Measurements from ENCODE around the gene RGL1.

RGL1 gene

DNA sequence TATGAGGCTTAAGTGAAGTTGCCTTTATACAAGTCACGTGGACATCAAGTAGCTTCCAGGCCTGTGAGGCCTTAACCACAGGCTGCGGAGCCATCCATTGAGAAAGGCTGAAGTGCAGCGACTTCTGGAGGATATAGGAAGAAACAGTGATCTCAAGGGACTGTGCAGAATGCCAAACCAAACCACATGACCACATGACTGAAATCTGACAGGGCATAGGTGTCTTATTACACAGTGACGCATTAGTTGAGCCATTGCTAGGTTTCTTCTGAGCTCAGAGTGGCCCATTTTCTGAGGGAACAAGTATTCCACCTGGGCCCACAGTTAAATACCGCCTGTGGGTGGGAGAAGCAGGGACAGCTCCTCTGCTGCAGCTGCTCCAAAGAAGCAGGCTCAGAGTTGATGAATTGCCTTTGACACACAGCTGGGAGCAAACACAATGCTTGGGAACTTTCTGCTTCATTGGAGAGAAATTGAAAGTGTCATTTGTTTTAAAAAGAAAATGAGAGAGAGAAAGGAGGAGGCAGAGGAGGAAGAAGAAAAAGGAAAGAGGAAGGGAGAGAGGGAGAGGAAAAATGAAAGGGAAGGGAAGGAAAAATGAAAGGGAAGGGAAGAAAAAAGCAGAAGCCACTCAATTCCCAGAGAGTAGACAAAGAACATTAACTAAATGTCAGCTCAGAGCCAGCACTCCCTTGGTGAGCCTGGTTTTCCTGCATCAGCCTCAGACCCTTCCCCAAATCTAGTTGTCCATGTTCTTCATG, 138.2 kb downstream of the RGL1 start:
- DNase-seq (ENCODE audit: low read depth) = peak; percentile 97
- TF ChIP-seq, protein P1, sequence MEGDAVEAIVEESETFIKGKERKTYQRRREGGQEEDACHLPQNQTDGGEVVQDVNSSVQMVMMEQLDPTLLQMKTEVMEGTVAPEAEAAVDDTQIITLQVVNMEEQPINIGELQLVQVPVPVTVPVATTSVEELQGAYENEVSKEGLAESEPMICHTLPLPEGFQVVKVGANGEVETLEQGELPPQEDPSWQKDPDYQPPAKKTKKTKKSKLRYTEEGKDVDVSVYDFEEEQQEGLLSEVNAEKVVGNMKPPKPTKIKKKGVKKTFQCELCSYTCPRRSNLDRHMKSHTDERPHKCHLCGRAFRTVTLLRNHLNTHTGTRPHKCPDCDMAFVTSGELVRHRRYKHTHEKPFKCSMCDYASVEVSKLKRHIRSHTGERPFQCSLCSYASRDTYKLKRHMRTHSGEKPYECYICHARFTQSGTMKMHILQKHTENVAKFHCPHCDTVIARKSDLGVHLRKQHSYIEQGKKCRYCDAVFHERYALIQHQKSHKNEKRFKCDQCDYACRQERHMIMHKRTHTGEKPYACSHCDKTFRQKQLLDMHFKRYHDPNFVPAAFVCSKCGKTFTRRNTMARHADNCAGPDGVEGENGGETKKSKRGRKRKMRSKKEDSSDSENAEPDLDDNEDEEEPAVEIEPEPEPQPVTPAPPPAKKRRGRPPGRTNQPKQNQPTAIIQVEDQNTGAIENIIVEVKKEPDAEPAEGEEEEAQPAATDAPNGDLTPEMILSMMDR (IDR thresholded peaks at IDR 0.05; ENCODE audit: control insufficient read depth, insufficient read depth, low read depth, low read length, missing control alignments) = peak; percentile 28
- H3K4me3 ChIP-seq (ENCODE audit: control insufficient read depth, low read depth, low read length) = no peak overlapping the region

DNA sequence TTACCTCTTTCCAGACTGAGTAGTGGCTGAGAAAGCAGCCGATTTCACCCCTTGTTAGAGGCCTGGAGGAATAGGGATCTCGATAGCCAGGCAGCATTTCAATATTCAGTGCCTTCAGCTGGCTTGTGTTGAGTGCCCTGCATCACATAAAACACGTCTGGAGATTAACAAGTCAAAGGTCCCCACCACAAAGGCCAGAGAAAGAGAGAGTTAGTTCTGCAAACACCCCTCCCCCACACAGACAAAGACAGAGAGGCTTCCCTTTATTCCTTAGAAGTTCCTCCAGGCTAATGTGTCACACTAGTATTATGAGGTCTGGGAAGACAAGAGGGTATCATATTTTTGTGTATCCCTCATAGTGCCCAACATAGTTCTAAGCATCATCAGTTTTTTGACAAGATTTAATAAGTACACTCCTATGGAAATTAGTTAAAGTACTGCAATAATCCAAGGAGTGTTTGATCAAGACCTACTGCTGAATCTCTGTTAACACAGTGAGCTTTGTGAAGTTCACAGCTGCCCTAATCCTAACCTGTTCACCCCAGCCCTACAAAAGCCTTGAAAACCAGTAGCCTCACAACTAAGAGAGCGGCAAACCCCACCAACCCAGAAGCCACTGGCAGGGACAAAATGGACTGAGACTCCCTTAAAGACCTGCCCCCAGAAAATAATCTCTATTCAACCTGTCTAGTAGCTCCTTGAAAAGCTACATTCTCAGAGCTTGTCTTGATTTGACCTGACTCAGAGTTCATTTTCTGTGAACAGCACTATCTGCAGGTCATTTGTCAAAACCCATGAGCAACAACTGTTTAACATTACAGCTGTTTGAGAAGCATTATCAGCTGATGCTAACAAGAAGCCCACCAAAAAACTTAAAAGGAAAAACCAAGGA, 140.8 kb downstream of the RGL1 start:
- DNase-seq (ENCODE audit: low read depth) = no peak
- H3K4me3 ChIP-seq (ENCODE audit: control insufficient read depth, low read depth, low read length) = no peak overlapping the region
- TF ChIP-seq, protein P1 (IDR thresholded peaks at IDR 0.05; ENCODE audit: control insufficient read depth, insufficient read depth, low read depth, low read length, missing control alignments) = no peak

DNA sequence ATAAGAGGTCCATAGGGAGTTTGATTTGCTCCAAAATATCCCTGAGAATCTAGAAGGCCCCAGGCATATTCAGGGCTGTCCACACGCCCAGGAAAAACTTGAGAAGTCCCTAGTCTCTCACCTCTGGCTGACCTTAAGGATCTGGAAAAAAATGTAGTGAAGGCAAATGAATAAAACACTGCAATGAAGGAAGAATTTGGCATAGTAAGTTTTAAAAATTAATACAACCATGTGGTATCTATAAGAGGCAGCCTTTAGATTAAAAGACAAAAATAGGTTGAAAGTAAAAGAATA, 141.3 kb downstream of the RGL1 start:
- TF ChIP-seq, protein P1 (IDR thresholded peaks at IDR 0.05; ENCODE audit: control insufficient read depth, insufficient read depth, low read depth, low read length, missing control alignments) = no peak
- H3K4me3 ChIP-seq (ENCODE audit: control insufficient read depth, low read depth, low read length) = no peak overlapping the region
- DNase-seq (ENCODE audit: low read depth) = no peak

DNA sequence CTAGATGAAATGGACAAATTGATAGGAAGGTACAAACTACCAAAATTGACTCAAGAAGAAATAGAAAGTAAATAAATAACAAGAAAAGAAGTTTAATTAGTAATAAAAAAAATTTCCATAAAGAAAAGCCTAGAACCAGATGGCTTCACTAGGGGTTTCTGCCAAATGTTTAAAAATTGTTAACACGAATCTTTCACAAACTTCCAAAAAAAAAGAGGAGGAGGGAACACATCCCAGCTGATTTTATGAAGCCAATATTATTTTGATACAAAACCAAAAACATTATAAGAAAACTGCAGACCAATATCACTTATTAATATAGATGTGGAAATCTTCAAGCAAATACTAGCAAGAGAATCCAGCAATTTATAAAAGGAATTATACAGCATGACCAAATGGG, 143.1 kb downstream of the RGL1 start:
- H3K4me3 ChIP-seq (ENCODE audit: control insufficient read depth, low read depth, low read length) = no peak overlapping the region
- TF ChIP-seq, protein P1 (IDR thresholded peaks at IDR 0.05; ENCODE audit: control insufficient read depth, insufficient read depth, low read depth, low read length, missing control alignments) = no peak
- no peak for DNase-seq (ENCODE audit: low read depth)

DNA sequence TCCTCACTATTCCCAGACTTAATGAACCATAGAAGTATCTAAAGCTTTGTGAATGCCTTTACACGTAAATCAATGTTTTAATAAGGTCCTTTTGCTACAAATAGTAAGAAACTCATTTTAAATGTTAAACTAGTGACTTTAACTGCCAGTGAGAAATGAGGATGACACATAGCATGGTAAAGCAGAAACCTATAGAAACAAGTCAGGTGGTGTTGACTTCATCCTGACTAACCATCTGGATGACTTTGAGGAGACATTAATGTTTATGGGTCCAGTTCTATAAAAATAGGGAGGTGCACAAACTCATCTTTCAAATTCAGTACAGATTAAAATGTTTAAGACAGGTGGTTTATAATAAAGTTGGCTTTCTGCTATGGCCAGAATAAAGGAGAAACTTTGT, 147.2 kb downstream of the RGL1 start:
- H3K4me3 ChIP-seq (ENCODE audit: control insufficient read depth, low read depth, low read length) = no peak overlapping the region
- TF ChIP-seq, protein P1 (IDR thresholded peaks at IDR 0.05; ENCODE audit: control insufficient read depth, insufficient read depth, low read depth, low read length, missing control alignments) = no peak
- no peak for DNase-seq (ENCODE audit: low read depth)

DNA sequence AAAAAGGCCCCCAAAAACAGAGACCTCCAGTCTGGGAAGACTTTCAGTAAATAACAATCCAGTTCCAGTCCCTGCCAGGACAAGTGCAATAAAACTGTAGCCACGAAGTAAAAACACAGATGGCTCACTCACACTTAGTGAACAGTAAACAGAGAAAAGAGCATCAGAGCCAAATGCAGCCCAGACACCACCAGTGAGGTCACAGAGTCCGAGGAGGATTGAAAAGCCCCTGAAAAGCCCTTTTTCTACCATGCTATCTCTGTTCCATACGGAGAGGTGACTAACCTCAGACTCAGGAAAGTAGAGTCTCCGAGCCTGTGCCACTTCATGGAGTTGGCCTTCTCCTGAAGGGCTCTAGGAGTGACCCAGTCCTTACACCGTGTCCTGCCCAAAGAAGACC, 148.1 kb downstream of the RGL1 start:
- DNase-seq (ENCODE audit: low read depth) = no peak
- no peak overlapping the region for H3K4me3 ChIP-seq (ENCODE audit: control insufficient read depth, low read depth, low read length)
- TF ChIP-seq, protein P1 (IDR thresholded peaks at IDR 0.05; ENCODE audit: control insufficient read depth, insufficient read depth, low read depth, low read length, missing control alignments) = no peak

Measured in AG09309 (cell line).